GM19467 (cell line): ENCODE data around the gene CACNA2D3.

Experiments
- ATAC-seq: cut with Tn5 transposase; IDR thresholded peaks from one replicate; pipeline ENCODE4 v1.9.1; 2021; ENCODE audit warnings: mild to moderate bottlenecking, moderate library complexity; ENCODE audit not compliant: unreplicated experiment

Gene CACNA2D3

DNA sequence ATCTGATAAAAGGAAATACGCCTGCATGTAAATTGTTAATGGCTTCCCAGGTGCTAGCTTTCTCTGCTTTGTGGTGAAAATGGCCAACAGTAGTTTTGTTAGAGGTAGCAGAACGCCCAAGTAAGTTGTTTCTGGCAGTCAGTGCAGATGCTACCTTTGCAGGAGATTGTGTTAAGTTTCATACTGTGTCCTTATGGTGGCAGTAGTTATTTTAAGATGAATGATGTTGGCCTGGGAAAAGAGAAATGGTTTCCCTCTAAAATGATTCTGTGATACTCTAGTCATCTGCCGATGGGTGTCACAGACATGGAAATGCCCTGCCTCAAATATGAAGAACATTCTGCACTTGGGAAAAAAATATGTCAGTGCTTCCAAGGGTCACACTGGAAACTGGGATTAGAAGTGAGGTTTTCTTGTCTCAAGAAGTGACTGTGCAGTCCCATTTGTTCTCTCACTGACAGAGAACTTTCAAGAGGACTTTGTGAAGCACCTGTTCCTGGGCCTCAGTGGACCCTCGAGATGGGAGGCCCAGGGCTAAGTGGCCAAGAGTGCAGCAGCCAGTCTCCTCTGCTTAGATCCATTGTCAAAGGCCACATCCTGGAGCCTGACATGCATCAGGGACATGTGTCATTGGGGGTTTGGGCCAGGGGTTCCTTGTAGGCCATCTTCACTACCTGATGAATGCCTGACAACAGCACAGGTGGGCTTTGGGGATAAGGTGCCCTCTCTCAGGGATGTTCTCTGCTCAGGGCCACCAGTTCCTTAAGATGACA, 393.3 kb downstream of the CACNA2D3 start:
- ATAC-seq: no peak

DNA sequence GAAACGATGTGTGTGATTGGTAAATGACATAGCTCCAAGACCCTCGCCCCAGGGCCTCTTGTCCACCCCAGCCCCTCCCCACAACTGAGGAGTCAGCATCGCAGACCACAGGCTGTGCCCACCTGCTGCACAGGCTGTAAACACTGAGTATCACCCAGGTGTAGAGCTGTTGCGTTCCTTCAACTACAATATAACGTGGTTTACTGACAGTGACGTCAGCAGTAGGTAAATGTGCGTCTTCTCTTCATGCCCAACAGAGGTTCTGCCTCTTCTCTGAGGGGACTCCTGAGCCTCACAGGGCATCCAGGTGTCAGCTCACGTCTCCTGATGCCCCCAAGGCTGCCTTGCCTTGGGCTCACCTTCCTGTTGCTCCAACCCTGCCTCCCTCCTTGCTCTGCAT, 395.1 kb downstream of the CACNA2D3 start:
- no peak for ATAC-seq

DNA sequence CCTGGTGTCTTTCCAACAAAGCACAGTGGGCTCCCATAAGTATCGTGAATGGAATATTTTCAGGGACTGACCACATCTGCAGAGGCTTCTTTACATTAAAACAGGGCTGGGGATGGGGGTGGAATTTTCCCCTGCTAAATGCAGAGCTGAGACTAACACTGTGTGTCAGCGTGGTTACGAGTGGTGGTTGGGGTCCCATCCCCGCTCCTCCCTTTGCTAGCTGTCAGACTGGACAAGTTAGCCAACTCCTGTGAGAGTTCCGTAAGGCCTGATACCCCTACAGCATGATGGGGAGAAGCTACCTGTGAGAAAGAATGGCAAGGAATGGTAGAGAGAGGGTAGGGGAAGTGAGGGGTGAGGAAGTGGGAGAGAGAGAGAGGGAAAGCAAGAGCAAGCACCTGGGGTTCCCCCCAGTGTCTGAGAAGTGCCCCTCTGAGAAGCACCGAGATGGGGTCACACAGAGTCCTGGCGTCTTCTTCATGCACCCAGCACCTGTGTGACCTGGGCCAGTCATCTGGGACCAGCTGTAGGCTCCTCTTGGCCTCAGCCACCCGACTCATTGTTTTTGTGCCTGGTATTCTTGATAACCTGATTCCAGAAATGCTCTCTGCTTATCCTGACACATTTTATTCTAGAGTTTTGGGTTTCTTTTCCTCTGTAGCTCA, 395.8 kb downstream of the CACNA2D3 start:
- ATAC-seq: no peak

DNA sequence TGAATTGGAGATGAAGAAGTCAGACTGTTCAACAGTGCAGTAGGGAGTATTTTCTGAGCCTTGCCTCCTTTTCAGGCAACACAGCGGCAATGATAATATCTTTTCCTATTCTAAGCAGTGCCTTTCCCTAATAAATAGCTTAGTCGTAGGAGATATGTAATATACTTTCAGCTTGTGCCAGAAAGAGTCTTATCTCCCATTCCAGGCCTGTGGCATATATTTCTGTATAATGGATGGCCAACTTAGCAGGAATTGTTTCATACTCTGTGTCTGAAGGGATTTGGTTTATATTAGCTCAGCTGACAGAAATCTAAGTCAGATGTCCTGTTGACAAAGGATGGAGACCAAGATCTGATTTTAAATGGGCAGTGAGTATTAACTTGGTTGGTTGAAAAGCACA, 397.1 kb downstream of the CACNA2D3 start:
- ATAC-seq: no peak

DNA sequence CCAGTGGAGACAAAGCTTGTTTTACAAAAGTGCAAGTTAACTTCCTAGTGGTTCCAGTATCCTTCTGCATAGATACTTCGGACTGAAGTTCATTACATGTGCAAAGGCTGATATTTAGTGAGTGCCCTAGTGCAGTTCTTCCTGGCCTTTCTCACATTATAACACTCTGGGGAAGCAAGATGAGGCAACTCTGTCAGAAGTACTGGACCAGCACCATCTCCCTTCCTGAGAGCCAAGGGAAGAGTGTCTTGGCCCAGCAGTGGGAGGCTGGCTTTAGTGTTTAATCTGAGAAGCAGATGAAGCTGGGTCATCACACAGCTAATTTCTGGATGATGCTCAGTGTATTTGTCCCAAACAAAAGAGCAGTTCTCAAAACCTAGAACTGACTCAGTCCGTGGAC, 397.7 kb downstream of the CACNA2D3 start:
- ATAC-seq: no peak

DNA sequence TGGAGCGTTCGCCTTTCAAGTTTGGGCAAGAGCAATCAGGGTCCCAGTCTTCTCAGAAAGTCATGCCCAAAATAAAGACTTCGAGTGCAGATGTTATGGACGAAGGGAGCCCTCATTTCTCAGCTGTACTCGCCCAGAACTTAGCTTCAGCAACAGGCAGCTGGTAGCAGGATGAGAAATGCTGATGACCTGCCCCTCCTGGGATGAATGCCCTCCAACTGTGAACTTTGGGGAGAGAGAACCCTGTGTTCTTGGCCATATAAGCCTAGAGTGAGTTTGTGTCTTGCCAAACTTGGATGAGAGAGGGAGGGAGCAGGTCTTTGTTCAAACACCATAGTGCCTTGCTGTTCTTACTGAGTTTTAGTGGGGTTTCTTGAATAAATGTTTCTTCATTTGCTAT, 405.2 kb downstream of the CACNA2D3 start:
- ATAC-seq: no peak

DNA sequence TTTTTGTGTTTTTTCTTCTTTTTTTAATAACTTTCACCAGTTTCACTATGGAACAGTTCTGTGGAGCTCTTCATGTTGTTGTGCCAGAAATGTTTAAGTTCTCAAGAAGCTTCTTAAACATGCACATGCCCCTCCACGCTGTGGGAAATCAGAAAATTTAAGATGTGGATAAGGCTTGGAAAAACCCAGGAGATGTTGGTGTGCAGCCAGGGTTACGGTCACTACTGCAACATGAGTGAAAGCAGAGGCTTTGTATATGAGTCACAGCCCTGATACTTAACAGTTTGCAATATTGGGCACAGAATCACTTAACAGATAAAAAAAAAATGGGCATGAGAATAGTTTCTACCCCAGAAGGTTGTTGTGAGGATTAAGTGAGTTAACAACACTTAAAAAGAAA, 405.6 kb downstream of the CACNA2D3 start:
- no peak for ATAC-seq

DNA sequence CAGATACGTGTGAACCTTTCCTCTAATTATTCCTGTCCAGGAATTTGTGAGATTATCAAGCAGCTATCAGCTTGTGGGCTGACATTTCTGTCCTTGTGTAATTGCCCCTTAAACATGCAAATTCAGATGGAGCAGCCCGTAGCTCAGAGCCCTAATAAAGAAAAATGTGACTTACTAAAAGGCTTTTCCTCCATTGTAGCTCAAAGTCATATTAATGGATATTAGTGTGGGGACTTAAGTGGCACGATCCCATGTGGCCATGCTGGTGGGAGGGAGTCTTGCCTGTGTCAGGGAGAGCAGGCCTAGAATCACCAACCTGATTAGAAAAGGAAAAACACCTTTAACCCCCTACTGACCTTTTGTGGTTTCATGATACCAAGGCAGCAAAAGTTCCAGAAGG, 406.3 kb downstream of the CACNA2D3 start:
- no peak for ATAC-seq

DNA sequence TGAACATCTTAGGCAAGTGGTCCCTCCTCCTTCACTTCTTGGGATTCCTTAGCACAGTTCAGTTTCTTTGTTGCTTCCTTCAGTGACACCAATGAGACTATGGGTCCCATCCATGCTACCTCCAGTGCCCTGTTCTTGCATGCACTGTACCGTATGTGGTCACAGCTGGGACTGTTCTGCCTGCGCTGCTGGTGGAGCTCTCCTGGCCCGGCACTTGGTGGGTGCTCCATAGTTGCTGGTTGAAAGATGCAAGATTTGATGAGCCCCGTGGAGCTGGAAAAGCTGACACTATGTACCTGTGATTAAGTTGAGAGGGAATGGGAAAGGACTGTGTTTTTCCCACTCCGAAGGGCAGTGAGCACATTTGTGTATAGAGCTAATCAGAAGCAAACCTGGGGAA, 407.7 kb downstream of the CACNA2D3 start:
- ATAC-seq: no peak

DNA sequence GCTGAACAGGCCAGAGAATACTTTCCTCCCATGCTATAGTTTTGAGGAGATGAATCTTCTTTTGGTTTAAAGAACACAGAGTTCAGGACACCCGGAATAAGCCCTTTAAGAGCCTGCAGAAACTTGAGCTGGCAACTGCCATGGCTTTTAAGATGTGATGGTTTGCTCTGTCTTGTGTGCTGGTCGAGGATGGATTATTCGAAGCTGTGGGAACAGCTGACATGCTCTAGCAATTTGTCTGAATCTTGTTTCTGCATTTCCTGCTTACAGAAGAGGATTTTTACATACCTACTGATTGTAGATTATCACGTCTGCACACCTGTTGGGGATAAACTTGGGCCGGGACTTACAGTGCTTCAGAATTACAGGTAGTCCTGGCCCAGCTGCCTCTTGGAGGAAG, 408.6 kb downstream of the CACNA2D3 start:
- no peak for ATAC-seq

DNA sequence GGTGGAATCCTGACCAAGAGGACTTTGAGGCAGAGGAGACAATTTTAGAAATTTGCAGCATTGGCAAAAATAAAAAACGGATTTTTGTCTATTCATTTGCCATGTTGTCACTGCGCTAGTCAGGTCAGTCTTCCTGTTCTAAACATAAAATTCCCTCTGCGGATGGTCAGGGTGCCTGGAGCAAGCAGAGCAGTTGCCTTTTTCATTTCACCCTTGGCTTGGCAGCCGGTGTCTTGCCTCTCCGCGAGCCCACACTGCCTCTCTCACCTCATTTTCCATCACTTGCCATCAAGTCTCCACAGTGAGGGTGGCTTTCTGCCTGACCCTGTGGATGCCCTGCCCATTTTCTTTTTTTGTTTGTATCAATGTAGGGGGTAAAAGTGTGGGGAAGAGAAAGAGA, 409.4 kb downstream of the CACNA2D3 start:
- no peak for ATAC-seq

DNA sequence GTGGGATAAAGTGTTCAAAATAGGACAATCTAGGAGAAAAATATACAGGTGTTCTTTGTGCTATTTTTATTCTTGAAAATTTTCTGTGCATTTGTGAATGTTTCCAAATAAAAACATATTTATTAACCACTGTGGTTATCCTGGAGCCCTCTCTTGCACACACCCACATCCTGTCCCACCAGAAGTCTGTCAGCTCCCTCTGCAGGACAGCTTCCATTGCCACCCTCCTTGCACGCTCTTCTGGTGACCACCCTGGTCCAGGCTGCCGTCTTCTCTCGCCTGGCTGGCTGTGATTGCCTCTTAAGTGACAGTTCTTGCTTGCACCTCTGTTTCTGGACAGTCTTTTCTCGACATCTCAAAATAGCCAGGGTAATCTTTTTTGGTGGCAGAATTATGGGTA, 411.5 kb downstream of the CACNA2D3 start:
- ATAC-seq: no peak

DNA sequence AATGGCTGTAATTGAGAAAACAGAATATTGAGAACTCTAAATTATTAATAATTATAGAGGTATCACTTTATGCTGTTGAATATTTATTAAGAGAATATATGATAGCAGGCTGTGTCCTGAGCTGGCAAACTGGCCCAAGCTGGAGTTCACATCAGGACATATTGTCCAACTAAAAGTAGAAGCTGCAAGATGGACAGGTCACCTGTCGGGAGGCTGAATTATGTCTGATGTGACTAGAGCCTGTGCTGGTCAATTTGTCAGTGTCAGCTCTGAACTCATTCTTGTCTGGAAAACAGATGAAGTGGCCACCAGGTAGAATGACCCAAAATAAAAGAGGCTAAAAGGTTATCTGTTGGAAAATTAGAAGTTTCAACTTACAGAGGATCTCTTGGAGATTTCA, 413.3 kb downstream of the CACNA2D3 start:
- no peak for ATAC-seq

DNA sequence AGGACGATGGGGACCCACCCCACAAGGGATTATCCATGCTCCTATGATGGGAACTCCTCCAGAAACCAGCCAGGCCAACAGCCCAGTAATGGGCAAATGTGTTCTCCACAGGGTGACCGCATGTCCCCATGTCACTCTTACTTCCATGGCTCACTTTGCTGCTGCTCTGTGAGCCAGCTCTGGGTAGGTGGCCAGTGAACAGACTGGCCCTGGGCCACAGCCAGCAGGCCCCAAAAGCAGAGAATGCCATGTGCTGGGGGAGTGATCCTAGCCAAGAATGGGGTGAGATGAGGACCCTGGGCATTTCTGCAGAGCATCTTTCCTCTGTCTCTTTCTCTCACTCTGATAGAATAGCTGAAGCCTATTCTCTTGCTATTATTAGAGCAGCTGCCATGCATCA, 414.1 kb downstream of the CACNA2D3 start:
- no peak for ATAC-seq

DNA sequence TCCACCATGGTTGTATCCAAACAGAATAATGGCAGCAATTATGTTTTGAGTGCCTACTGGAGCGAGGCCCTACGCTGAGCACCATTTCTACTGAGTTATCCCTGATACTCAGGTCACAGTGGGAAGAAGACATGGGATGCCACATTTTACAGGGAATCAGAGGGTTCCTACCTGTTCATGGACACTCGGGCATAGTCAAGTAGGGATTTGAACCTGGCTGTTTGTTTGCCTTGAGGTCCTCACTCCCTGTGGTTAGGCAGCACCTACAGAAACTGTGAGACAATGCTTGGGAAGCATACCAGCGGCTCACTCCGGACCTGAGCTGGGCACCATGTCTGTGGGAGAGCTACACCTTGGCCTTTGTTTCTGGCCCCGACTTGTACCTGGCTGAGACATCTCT, 415.2 kb downstream of the CACNA2D3 start:
- no peak for ATAC-seq

DNA sequence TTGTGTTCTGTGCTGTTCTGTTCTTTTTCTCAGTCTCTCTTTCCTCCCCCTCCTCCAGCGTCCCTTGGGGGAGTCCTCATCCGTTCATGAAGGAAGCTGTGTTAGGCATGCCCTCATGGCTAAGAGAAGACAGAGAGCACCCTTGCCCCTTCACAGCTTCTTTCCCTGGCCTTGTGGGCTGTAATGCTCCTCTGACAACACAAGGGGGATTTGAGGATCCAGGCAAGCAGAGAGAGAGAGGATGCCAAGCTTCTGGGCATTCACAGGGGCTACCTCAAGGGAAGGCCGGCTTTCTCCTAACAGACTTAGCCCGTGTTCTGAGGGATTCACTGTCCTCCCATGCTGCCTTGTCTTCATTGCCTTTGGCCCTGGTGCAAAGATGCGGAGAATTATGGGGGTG, 416.0 kb downstream of the CACNA2D3 start:
- ATAC-seq: no peak

DNA sequence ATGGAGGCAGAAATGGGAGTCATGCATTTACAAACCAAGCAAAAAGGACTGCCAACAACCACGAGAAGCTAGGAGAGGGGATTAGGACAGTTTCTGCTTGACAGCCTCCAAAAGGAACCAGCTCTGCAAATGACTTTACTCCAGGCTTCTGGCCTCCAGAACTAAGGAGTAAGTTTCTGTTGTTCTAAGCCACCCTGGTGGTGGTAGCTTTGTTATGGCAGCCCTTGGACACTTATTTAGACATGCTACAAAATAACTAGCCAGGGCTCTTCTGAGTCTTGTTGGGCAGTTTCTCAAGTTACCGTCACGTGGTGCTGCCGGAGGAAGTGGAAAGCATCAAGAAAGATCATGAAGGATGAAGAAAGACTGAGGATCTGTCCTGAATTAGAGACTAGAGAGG, 419.0 kb downstream of the CACNA2D3 start:
- no peak for ATAC-seq

DNA sequence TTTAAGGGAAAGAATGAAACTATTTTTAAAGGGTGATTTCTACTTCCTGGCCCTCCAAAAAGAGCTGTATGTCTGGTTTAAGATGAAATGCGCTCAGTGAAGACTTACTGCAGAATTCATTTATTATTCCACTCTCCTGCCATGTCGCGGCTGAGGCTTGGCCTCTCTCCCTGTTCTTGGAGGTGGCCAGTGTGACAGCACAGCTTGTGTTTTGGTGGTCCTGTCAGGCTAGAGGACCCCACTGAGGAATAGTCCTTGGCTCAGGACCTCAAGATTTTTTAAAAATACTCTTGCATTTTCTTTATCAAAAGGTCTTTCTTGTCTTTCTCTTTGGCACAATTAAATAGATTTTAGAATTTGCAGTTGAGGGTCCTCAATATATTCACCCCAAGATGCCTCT, 421.1 kb downstream of the CACNA2D3 start:
- no peak for ATAC-seq

DNA sequence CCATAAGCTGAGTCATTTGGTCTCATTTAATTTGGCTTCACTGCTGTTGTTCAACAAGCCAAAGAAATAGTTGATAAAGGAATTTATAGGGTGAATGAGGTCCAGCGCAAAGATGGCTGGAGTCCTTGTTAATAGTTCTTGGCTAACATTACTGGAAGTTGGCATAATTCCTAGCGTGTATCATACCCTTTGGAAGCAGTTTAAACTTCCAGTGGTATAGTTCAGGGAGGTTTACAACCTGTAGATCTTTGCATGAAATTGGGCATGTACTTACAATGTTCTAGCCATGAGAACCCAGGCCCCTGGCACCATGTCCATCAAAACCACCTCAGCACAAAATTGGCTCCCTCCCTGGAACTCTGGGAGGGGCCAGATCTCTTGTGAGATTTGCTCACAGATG, 424.7 kb downstream of the CACNA2D3 start:
- no peak for ATAC-seq

DNA sequence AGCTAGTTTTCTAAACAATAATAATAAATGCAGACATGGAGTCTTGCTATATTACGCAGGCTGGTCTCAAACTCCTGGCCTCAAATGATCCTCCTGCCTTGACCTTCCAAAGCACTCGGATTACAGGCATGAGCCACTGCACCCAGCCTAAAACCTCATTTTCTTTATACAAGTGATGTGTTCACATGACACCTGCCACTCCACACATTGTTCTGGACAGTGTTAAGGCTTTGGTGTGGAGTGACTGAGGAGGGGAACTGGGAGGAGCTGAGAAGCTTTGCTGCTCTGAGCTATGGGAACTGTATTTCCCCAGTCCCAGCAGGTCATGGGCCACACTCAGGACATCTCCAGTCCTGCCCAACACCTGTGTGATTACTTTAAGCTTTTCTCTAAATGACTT, 425.5 kb downstream of the CACNA2D3 start:
- ATAC-seq: no peak

DNA sequence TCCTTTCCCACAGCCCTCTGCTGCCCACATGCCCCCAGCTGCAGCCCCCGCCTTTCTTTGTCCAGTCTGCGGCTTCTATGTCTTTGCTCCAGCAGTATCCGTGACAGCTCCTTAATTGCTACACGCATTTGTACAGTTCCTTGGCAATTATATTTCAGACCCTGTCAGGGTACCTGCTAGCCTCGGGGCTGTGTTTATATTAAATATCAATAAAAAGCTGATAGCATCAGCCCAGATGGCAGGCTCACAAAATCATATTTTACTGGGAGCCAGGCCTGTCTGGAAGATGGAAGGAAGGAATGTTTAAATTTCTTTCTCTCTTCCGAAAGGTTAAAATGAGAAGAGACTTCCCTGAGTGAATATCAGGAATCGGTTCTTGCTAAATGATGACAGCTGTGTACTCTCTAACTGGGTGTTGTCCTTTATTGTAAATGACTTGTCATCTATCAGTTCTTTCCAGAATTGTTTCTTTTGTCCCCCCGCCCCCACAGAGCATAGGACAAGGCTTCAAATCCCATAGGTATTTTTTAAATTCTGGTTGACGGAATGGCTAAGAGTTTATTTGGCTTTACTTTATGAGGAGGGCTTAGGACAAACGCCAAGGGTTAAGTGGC, 427.4 kb downstream of the CACNA2D3 start:
- no peak for ATAC-seq

DNA sequence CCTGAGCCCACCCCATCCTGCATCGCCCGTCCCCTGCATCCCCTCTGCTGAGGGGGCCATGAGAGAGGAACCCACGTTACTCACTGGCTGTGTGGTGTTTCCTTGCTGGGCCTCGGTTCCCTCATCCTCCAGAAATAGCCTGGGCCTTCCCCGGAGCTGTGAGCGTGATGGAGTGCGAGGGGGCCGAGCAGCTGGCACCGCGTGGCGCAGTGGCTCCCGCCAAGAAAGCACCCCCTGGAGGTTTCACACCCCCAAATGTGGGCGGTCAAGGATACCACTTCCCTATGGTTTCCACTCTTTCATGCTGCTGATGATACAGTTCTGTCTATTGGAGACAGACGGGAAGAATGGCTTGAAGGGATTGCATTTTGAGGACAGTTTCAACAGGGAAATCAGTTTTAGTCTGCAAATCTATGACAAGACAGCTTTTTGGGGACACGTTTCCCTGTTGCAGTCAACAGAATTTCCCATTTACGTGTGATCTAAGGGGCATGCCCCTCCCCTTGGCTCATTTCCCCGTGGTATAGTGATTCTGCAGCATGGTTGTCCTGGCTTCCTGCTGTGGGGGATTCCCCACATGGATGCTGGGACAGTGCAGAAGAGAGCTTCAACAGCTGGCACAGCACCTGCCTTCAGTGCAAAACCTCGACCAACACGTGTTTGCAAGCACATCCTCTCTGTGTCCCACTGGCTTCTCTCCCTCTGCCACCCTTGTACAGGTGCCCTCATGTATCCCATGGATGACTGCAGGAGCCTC, 428.0 kb downstream of the CACNA2D3 start:
- ATAC-seq: no peak
